Measurements from ENCODE around the gene TLK1.

GRCh38 chr2:171191021-171191420, 30.3 kb upstream of the TLK1 start:
- no peak for TF ChIP-seq CTCF (IDR thresholded peaks at IDR 0.05)
- TF ChIP-seq POLR2A (IDR thresholded peaks at IDR 0.05) = no peak

Measured in right lobe of liver (tissue), 4 donors.